ENCODE measurements around the gene MYPN.
"Not testable (repeated sequence)": the region's sequence is repeated elsewhere in the genome, so short reads cannot be mapped to it uniquely, and the experiment has no call there.

The MYPN gene

DNA sequence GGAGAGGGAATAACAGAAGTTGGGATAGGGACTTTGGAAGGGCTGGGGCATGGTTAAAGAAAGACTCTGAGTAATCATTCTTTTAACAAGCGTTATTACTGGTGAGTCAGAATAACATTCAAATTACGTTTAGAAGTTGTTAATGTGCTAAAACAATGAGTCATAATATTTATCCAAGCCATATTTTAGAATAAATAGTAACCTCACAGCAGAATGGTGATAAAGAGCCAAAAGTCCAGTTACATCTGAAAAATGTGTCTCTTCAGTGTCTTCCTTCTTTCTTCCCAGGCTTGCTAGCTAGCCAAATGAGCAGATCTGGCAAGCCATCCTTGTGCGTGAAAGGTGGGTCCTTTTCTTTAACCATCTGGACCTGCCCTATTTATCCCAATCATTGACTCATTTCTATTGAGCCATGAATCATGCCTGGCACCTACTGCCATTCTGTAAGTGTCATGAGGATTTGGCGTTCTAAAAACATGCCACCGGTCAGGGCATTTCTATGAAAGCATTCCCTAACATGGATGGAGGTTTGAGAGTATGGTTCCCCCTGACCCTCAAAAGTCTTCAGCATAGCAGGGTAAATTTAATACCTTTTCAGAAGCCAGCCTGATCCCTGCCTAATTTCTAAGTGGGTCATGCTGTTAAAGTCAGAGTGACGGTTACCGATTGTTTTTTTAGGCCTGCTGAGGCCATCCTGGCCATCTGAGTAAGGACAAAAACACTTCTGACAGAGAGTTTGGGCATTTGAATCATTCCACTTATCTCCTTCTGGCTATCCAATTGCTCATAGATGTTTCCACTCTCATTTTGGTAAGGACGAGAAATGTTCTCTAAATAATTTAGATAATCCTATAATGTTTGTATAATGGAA, 26.9 kb downstream of the MYPN start:
- DNase-seq (ENCODE audit: low spot score): no peak

DNA sequence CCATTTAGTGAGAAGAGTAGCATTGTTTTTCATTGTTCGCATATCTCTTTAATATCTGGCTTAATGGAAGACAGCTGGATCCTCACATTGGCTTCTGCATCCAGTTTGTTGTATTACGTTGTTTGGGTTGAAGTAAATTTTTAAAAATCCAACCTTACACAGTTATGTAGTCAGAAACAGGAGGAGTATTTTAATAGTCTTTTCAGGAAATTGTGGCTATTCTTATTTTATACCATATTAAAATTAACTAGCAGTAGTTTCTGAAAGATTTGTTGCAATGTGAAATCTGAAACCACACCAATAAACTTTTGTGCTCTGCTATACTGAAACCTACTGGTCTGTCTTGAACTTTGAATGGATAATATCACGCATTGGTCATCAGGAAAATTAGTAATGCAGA, 27.9 kb downstream of the MYPN start:
- no peak for DNase-seq (ENCODE audit: low spot score)

DNA sequence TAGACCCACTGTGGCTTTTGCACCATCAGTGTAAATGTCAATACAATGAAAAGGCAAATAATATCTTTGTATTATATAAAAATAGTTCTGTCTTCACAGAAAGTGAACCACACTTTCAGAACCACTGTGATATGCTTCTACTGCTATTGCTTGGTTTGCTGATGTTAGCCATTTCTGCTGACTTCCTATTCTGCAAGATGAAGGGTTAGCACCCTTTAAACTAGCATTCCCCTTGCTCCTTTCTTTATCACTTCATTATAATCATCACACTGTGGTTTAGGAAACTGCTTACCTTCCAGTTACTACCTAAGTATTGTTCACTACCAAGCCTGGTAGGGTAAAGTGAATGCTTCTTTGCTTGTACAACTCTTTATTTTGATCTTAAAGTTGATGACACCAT, 29.2 kb downstream of the MYPN start:
- no peak for DNase-seq (ENCODE audit: low spot score)

DNA sequence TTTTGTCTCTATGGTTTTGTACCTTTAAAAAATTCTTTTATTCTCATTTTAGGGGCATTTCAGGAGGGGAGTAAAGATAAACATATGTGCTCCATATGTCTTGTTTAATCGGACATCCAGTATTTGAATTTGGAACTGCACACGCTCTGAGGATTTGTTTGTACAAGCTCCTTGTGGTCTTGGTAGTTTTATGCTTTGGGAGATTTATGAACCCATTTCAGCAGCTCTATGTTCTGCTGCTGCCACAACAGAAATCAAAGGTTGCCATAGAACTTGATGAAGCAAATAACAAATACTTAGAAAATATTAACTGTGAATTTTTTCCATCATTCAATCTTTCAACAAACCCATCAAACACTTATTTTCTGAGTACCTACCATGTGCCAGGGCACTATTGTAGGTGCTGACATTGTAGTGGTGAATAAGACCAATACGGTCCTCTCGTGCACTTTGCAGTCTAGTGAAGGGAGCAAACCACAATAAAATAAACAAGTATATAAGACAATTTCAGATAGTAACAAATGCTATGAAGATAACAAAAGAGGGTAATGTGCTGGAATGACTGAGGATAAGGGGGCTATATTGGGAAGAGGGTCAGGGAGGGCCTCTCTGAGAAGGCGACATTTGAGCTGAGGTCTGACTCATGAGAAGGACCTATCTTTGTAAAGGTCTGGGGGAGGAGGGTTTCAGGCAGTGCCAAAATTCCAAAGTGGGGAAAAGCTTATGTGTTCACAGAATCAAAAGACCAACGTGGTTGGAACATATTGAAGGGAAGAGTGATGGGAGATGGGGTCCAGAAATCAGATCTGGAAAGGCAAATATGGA, 30.4 kb downstream of the MYPN start:
- DNase-seq (ENCODE audit: low spot score): no peak

DNA sequence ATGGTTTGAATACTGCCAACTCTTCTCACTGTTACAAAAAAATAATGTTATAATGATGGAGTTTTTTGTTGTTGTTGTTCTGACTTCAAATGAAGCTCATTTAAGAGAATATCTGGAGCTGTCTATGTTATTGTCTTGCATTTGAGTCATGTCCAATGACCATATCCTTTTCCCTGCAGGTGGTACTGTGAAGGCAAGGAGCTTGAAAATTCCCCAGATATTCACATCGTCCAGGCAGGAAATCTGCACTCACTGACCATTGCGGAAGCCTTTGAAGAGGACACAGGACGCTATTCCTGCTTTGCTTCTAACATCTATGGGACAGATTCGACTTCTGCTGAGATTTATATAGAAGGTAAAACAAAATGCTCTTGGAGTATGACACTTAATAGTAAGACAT, 33.5 kb downstream of the MYPN start:
- DNase-seq (ENCODE audit: low spot score): no peak

DNA sequence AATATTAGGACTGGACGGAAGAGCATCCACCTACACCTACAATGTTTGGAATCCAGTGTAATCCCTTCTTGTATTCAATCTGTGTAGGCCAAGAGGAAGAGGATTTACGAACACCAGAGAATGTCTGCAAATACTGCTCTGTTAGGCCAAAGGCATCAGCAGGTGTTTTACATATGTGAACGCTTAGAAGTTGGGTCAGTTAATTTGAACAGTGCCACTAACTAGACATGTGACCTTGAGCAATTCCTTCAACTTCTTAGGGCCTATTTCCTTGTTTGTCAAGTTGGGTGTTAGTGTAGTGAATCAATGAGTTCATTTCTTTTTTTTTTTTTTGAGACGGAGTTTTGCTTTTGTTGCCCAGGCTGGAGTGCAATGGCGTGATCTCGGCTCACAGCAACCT, 35.4 kb downstream of the MYPN start:
- DNase-seq (ENCODE audit: low spot score): no peak

DNA sequence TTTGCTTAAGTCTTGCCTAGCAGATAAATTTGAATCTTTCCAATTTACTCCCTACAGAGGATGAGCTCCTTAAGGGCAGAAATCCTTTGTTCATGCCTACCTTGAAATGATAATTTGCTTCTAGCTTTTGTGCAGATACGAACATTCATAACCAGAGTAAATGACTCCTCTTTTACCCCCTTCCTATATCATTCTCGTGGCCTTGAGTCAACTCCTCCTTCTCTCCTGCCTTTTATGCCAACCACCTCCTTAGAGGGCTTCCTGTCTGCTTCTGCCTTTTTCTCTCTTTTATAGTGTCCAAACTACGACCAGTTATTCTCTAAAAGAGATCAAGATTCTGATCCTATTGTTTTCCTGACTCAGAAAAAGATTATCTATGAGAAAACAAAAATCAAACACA, 36.4 kb downstream of the MYPN start:
- no peak for DNase-seq (ENCODE audit: low spot score)

DNA sequence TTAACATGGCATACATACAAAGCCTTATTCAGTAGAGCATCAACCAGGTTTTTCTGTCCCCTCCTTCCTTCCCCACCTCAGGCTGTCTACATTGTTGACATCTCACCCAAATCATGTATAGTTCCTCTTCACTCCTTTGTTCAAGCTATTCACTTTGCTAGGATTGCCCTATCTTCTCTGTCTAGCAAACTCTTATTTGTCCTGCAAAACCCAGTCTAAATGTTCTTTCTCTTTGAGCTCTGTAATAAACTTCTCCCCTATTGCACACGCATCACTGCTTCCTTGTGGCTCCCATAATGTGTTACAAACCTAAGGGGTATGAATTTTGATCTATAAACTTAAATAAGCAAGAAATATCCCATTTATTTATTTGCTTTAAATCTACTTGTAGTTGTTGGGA, 36.8 kb downstream of the MYPN start:
- no peak for DNase-seq (ENCODE audit: low spot score)

DNA sequence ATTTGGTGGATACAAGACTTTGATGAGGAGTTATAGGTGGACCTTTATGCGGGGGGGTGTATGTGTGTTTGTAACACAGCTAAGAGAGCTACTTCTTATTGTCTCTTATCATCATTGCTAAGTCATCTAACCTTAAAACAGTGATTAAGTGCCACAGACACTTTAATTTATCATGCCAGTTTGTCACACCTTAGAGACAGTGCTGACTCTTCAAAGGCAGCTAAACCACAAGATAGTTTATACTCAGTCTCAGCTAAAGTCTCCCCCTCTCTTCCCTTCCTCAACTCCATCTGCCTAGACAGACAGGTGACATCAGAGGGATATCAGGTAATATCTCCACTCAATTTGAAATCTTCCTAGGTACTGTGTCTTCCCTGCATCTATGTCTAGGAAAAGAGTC, 42.2 kb downstream of the MYPN start:
- DNase-seq (ENCODE audit: low spot score): no peak

DNA sequence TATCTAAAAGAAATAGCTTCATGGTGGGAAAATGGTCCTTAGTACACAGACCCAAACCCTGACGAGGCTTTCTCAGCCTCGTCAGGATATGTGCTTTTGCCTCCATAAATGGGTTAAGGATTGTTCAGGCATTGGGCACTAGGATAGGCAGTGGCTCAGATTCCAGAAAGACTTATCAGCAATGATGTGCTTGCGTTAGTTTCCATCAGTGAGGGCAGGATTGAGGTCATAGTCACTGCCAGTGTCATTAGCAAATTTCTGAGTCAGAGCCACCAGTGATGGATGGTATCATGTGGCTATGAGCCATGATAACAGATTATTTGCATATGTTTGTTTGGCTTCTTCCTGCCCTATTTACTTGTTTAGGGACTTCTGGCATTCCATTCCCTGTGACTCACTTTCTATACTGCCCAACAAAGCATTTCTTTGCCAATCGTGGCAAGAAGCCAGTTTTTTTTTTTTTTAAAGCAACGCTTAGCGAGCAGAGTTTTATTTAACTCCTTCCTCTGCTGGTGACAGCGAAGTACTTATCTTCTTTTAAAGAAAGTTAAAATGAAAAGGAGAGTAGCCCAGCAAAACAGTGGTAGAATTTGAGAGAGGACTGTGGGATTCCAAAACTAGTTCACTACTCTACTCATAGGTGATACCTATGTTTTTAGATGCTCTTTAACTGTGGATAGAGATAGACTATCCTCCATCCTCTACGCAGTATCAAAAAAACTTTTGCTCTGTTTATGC, 44.4 kb downstream of the MYPN start:
- peak; percentile 71 for DNase-seq (ENCODE audit: low spot score)

DNA sequence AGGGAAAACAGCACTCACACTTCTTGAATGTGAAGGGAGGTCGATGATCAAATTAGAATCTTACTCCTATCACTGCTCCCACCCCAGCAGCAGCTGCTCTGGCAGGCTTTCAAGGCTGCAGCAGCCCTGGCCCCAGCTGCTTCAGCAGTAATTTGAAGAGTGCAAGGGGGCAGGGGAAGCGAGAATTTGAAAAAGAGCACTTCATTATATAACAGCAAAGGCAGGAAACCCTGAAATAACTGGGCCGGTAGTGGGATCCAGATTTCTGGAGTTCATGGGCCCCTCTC, 44.9 kb downstream of the MYPN start:
- peak; percentile 23 for DNase-seq (ENCODE audit: low spot score)

DNA sequence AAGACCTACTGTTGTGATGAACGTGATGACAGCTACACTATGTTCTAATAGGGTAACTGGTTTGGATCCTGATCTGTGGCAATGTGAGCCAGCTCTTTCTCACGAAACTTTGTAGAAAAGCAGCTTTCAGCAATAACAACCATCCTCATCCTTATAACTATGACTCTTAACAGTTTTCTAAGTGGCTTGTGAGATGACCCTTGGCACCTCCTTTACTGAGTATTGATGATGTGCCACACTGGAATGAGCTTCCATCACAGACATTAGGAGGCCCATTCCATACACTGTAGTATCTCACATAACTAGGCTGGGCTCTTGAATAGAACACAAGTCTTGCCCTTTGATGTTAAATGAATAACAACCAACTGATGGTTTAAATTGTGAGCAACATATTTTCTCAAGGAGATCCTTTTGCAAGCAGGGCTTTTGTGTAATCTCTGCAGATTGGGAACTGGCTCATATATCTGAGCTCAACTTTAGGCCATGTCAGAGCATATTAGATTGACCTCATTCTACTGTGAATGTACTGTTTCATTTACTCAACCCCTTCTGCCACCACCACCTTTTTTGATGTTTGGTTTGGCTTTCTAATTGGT, 46.4 kb downstream of the MYPN start:
- no peak for DNase-seq (ENCODE audit: low spot score)

DNA sequence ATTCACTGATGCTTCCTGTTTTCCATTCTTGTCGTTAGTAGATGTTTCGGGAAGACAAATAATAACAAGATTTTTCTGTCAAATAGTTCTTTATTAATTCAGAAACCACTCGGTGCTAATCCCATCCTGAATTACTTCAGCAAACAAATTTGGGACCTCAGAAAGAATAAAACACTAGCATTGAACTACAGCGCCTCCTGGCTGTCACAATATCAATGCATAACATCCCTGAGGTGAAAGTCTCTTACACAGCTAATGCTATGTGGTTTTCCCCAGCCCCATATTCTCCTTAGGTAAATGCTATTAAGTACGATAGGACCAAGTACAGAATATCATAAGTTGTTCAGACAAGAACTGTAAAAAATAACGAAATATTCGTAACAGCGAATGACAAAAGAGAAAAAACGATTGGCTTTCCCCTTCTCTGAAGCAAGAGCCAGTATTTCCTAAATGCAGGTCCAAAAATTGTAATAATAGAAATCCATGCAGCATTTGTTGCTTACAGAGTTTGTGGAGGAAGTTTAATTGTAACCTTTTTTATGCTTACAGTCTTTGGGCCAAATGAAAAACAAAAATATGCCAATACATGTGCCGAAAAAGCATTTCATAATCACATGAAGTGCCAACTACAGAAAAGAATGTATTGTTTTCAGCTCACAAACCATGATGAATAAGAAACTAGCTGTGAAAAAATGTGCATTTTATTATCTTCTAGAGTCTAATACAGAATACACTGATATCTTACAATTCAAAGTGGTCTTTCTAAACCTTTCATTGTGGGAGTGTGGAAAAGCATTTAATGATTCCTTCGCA, 47.3 kb downstream of the MYPN start:
- DNase-seq (ENCODE audit: low spot score): peak; percentile 45

DNA sequence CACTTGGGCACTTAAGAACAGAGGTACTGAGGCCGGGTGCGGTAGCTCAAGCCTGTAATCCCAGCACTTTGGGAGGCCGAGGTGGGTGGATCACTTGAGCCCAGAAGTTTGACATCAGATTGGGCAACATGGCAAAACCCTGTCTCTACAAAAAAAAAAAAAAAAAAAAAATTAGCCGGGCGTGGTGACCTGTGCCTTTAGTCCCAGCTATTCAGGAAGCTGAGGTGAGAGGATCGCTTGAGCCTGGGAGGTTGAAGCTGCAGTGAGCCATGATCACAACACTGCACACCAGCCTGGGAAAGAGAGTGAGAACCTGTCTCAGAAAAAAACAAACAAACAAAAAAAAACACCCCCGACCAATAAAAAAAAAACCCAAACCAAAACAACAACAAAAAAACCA, 48.2 kb downstream of the MYPN start:
- not testable (repeated sequence) for DNase-seq (ENCODE audit: low spot score)

DNA sequence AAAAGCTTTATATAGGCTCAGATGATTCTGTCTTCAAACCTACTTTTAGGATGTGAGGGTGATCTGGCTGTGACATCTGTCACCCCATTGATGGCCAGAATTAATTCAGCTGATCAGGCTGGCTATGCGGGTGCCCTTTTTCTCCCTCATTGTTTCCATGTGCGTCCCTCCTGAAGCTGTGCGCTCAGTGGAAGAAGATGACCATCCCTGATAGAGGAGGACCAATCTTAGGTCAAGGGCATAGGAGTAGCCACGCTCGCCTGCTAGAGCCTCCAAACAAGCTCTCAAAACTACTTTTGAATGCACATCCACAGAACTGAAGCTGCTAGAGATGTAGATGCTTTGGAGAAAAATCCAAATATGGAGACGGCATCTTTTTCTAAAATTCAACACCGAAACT, 48.7 kb downstream of the MYPN start:
- DNase-seq (ENCODE audit: low spot score): no peak

DNA sequence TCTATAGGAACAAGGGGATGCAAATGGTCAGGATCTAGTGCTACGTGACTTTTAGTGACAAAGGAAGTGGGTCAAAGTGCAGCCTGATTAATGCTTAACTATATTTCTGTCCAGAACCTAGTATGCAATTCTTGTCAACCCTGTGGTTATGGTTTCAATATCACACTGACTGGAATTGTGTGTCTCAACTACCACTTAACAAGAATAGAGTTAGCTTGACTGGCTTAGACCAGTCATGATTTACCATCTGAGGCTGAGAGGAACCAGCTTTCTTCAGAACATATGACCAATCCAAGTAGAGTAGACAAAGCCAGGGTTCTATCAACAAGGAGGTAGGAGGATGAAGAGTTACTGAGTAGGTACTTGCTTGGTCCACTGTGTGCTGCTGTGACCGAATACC, 54.4 kb downstream of the MYPN start:
- DNase-seq (ENCODE audit: low spot score): no peak

DNA sequence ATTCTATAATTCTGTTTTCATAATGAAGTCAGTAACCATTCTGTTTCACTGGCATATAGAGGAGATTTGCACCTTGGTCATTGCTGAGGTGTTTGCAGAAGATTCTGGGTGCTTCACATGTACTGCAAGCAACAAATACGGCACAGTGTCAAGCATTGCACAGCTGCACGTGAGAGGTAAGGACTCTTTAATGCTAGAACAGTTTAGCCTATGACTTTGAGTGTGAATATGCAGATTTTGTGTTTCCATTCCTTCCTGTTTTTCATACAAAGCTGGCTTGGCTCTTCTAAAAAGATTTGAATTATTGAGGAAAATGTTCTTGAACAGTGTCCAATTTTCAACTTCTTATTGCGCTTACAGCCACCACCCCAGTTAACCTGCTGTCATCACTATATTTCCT, 56.4 kb downstream of the MYPN start:
- DNase-seq (ENCODE audit: low spot score): no peak

DNA sequence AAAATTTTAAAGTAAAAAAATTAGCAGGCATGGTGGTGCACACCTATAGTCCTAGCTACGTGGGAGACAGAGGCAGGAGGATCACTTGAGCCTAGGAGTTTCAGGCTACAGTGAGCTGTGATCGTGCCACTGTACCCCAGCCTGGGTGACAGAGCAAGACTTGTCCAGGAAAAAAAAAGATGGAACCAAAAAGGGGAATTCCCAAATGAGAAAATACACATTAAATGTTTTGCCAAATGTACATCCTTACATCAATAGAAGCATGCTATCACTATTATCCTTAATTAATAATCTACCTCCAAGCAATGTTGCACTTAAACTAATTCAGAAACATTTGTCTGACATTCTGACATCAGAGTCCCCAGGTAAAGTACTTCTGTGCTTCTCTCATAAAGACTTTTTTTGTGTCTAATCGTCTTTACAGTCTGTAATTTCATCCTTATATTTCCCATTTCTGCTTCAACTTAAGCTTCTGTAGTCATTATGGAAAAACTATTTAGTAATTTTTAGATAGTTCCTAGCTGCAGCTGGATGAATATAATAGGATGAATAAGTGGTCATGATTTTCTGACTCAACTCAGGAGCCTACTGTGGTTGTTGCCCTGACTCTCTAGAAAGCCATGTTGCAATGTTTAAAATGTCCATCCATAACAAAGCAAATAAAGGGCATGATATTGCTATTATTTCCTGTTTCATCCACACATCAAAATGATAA, 57.7 kb downstream of the MYPN start:
- DNase-seq (ENCODE audit: low spot score): no peak

DNA sequence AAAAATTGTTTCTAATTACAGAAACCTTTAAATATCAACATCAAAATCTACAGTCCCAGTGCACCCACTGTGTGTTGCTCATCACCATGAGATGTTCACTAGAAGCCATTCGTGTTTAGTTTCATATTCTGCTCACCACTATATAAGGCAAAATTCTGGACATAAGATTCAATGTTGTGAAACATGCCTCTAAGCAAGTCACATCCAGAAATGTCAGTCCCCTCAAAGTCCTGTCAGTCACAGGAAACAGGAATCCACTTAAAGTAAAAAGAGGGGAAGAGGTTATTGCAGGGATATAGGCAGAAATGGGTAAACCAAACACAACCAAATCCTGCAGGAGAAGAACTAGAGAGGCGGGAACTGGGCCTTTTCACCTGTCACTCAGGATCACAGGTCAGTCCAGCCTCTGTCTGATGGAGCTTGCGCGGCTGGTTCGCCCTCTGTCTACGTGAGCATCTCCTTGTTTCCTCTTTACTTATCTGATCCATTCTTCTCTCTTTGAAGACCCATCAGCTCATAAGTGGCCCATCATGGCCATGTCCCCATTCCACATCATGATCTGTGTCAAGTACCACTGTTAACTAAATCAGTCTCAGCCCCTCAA, 58.4 kb downstream of the MYPN start:
- no peak for DNase-seq (ENCODE audit: low spot score)

DNA sequence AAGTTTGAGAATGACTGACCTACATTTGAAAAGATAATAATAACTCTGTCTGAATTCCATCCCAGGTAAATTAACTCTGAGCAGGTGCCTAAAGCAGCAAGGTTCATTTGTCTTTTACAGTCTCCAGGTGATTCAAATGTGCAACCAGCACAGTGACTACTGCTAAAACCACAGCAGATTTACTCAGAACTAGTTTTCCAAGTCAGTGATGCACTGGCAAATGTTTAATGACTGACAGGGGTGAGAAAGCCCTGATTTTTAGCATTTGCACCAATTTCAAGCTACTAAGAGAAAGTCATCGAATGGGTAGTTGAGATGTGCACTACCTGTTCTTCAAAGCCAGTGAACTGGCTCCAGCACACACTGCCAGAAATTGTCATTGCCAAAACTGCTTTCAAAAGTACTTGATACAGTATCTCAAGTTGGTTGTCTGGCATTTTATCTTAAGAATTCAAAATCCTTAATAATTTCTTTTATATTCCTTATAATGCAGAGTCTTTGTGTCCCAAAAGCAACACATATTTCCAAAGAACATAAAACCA, 62.3 kb downstream of the MYPN start:
- no peak for DNase-seq (ENCODE audit: low spot score)
